IMR-90 (cell line): ENCODE results near the gene AUTS2. TPM values are rescaled to one million over a fixed set of nuclear protein-coding genes. Genes with fewer than 3 reads are reported as not detected.

Experiments
- ATAC-seq: fragments of 200-7000 bp; cut with Tn5 transposase; 2 replicates; pipeline ENCODE4 v1.9.1; 2020; ENCODE audit warnings: low read depth, mild to moderate bottlenecking, moderate library complexity
- BruUV-seq: library from RNA; stranded (reverse); fragments of 400-500 nt; replicated peaks from 2 replicates; lab custom pipeline; 2021; lab: Mats Ljungman, UMichigan
- CTCF ChIA-PET: fragments of 300-600 bp; formaldehyde crosslinking; extraction: SDS; loops from one replicate; lab custom pipeline; 2021; ENCODE audit warnings: antibody characterized with exemption; lab: Yijun Ruan, JAX
- POLR2A ChIA-PET: fragments of 300-600 bp; sonication (Branson Sonifier 250); formaldehyde crosslinking; loops from one replicate; lab custom pipeline; 2022; ENCODE audit warnings: antibody characterized with exemption; ENCODE audit not compliant: unreplicated experiment; lab: Charles Lee
- DNase-seq: peaks from one replicate; pipeline ENCODE4 v3.0.0; 2013
- H2AFZ ChIP-seq: replicated peaks from 2 replicates; pipeline ENCODE3; 2013; ENCODE audit warnings: low read length, mild to moderate bottlenecking; ENCODE audit not compliant: poor library complexity
- H2AK5ac ChIP-seq: 2 replicates; pipeline ENCODE4 v1.6.1; 2013; ENCODE audit warnings: low read depth, low read length, inconsistent platforms
- H2AK9ac ChIP-seq: replicated peaks from 2 replicates; pipeline ENCODE3; 2013; ENCODE audit warnings: mild to moderate bottlenecking, low read depth, low read length, moderate library complexity; ENCODE audit not compliant: poor library complexity
- H2BK120ac ChIP-seq: 2 replicates; pipeline ENCODE4 v1.6.1; 2013; ENCODE audit warnings: low read depth, low read length, inconsistent platforms
- H2BK15ac ChIP-seq: 3 replicates; pipeline ENCODE4 v1.6.1; 2013; ENCODE audit warnings: low read depth, low read length, inconsistent platforms
- H2BK20ac ChIP-seq: 2 replicates; pipeline ENCODE4 v1.6.1; 2013; ENCODE audit warnings: low read depth, mild to moderate bottlenecking, inconsistent platforms, low read length, moderate library complexity
- H2BK5ac ChIP-seq: 2 replicates; pipeline ENCODE4 v1.6.1; 2013; ENCODE audit warnings: mild to moderate bottlenecking, low read depth, low read length, inconsistent platforms; ENCODE audit not compliant: poor library complexity, severe bottlenecking
- H3K14ac ChIP-seq: replicated peaks from 2 replicates; pipeline ENCODE4 v1.6.1; 2013; ENCODE audit warnings: low read depth, low read length, inconsistent platforms
- H3K18ac ChIP-seq: 2 replicates; pipeline ENCODE4 v1.6.1; 2013; ENCODE audit warnings: low read depth, low read length, control low read depth
- H3K23ac ChIP-seq: 2 replicates; pipeline ENCODE4 v1.6.1; 2013; ENCODE audit warnings: low read depth, low read length, inconsistent platforms
- H3K27ac ChIP-seq: 2 replicates; pipeline ENCODE4 v1.5.1; 2013; ENCODE audit warnings: mild to moderate bottlenecking, control low read depth, low read length; ENCODE audit not compliant: insufficient read depth
- H3K27me3 ChIP-seq: 2 replicates; pipeline ENCODE4 v1.6.1; 2013; ENCODE audit warnings: low read length; ENCODE audit not compliant: control insufficient read depth, insufficient read depth
- H3K36me3 ChIP-seq: 2 replicates; pipeline ENCODE4 v1.6.1; 2013; ENCODE audit warnings: low read length, mixed read lengths; ENCODE audit not compliant: control insufficient read depth, insufficient read depth
- H3K4ac ChIP-seq: 2 replicates; pipeline ENCODE4 v1.6.1; 2013; ENCODE audit warnings: low read depth, low read length, inconsistent platforms
- H3K4me1 ChIP-seq: 2 replicates; pipeline ENCODE4 v1.6.1; 2013; ENCODE audit warnings: low read length, mixed read lengths; ENCODE audit not compliant: control insufficient read depth, insufficient read depth
- H3K4me2 ChIP-seq: 2 replicates; pipeline ENCODE4 v1.6.1; 2013; ENCODE audit warnings: low read depth, mild to moderate bottlenecking, control low read depth, low read length, moderate library complexity
- H3K4me3 ChIP-seq: 2 replicates; pipeline ENCODE4 v1.5.1; 2013; ENCODE audit warnings: low read depth, mild to moderate bottlenecking, control low read depth, low read length, moderate library complexity; ENCODE audit not compliant: insufficient read depth
- H3K56ac ChIP-seq: 2 replicates; pipeline ENCODE4 v1.6.1; 2013; ENCODE audit warnings: low read length, inconsistent platforms; ENCODE audit not compliant: insufficient read depth; ENCODE audit errors: extremely low read depth
- H3K79me1 ChIP-seq, 2 experiments: 2 replicates each; pipeline ENCODE4 v1.6.1; 2013; ENCODE audit warnings: low read length in 2 of 2, inconsistent platforms in 1 of 2, low read depth in 1 of 2
- H3K9ac ChIP-seq: 2 replicates; pipeline ENCODE4 v1.6.1; 2013; ENCODE audit warnings: low read depth, low read length, control low read depth
- H3K9me1 ChIP-seq: 2 replicates; pipeline ENCODE4 v1.6.1; 2013; ENCODE audit warnings: low read length, inconsistent platforms; ENCODE audit not compliant: insufficient read depth
- H3K9me3 ChIP-seq: 2 replicates; pipeline ENCODE4 v1.6.1; 2013; ENCODE audit warnings: low read length; ENCODE audit not compliant: control insufficient read depth, insufficient read depth
- H4K20me1 ChIP-seq: 2 replicates; pipeline ENCODE4 v1.6.1; 2013; ENCODE audit warnings: low read length, inconsistent platforms; ENCODE audit not compliant: insufficient read depth
- H4K5ac ChIP-seq: 2 replicates; pipeline ENCODE4 v1.6.1; 2013; ENCODE audit warnings: mild to moderate bottlenecking, low read depth, low read length, control low read depth
- H4K8ac ChIP-seq, 2 experiments: 2 replicates each; pipeline ENCODE4 v1.6.1; 2013; ENCODE audit warnings: low read depth in 2 of 2, low read length in 2 of 2, control low read depth in 1 of 2, inconsistent platforms in 1 of 2
- H4K91ac ChIP-seq: 2 replicates; pipeline ENCODE4 v1.6.1; 2013; ENCODE audit warnings: low read depth, low read length, inconsistent platforms; ENCODE audit not compliant: insufficient read depth
- BHLHE40 ChIP-seq: fragments of 150-350 bp; IDR thresholded peaks from 2 replicates; pipeline ENCODE4 v1.6.1; 2016; ENCODE audit warnings: mild to moderate bottlenecking, low read depth, low read length
- POLR2A ChIP-seq: IDR thresholded peaks from 2 replicates; pipeline ENCODE4 v1.6.1; 2012; ENCODE audit warnings: mild to moderate bottlenecking, low read depth, low read length
- RCOR1 ChIP-seq: IDR thresholded peaks from 2 replicates; pipeline ENCODE4 v1.6.1; 2012; ENCODE audit warnings: mild to moderate bottlenecking, low read length, improper control_type of control experiment; ENCODE audit not compliant: insufficient replicate concordance
- RFX5 ChIP-seq: IDR thresholded peaks from 2 replicates; pipeline ENCODE4 v1.8.0; 2012; ENCODE audit warnings: low read depth, mild to moderate bottlenecking, low read length, moderate library complexity
- WGBS, 2 experiments: methylation state at CpG; one replicate each; pipeline versions ENCODE4 v1.1.5 to v1.1.7; 2013; ENCODE audit warnings: missing lambda C conversion rate in 2 of 2; ENCODE audit not compliant: insufficient read length in 1 of 2; ENCODE audit errors: extremely low coverage in 2 of 2; 5-methylcytosine and 5-hydroxymethylcytosine counted together
- dilution Hi-C: fragments of 300-500 bp; cut with HindIII; formaldehyde crosslinking; loops from one replicate; pipeline ENCODE4 v1.14.3; 2018; ENCODE audit warnings: low sequenced_read_pairs; ENCODE audit not compliant: unreplicated experiment
- in situ Hi-C: fragments of 300-500 bp; cut with MboI; formaldehyde crosslinking; loops from 3 replicates; pipeline ENCODE4 v1.14.3; 2019; ENCODE audit warnings: low sequenced_read_pairs, inconsistent platforms, mixed read lengths
- intact Hi-C: fragments of 100-400 bp; cut with micrococcal nuclease; formaldehyde crosslinking; loops from 2 replicates; pipeline ENCODE4 v1.10.0; 2022
- polyA plus RNA-seq, 3 experiments: library from polyadenylated mRNA; depleted of rRNA; stranded (reverse); fragments of >200 nt; gene quantifications; 2 replicates each; pipeline ENCODE4 v1.2.3, GENCODE V29; 2012; ENCODE audit warnings: low replicate concordance in 1 of 3
- total RNA-seq: library from RNA; depleted of rRNA; stranded (reverse); fragments of >200 nt; gene quantifications from 2 replicates; pipeline ENCODE4 v1.2.3, GENCODE V29; 2012

The AUTS2 gene
- total and polyA plus RNA-seq, 2 of the 4 experiments (the other 2 are of a cell fraction): 0.90 to 3.0 TPM

DNA sequence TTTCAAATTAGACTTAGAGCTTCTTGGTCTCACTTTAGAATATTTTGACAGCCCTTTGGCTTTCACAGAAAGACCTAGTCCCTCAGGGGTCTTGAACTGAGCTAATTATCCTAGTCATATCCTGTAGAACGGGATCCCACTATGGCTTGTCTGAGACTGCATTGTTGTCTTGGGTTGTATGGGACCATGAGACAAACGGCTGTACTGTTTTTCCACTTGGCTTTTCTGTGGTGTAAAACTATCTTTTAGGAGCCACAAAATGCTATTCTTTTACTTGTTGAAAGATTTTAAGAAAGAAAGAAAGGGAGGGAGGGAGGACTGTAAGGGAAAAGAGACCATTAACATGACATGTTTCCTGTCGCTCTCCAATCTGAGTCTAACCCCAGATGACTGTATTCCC is 432.5 kb downstream of the AUTS2 start:
- H4K5ac ChIP-seq: no peak overlapping the region
- H4K20me1 ChIP-seq: no peaks in the 10 kb centered on the region
- WGBS, 2 experiments: no CpG with 5 or more reads among the region's 3 CpGs
- no peak overlapping the region for H2BK120ac ChIP-seq
- H2AK9ac ChIP-seq: no peak overlapping the region
- no peaks in the 10 kb centered on the region for H3K4me1 ChIP-seq
- no peak overlapping the region for H4K8ac ChIP-seq
- intact Hi-C loops: no loop called here
- CTCF ChIA-PET: no interaction called here
- H2AK5ac ChIP-seq: no peak overlapping the region
- no peak overlapping the region for H3K4me3 ChIP-seq
- H4K91ac ChIP-seq: no peak overlapping the region
- no peak overlapping the region for H2AFZ ChIP-seq
- H3K27me3 ChIP-seq: no peaks in the 10 kb centered on the region
- no peak overlapping the region for H3K14ac ChIP-seq
- H3K4ac ChIP-seq: no peak overlapping the region
- H3K27ac ChIP-seq: no peak overlapping the region
- no peaks in the 10 kb centered on the region for H3K9me3 ChIP-seq
- H2BK15ac ChIP-seq: no peak overlapping the region
- H3K56ac ChIP-seq: no peak overlapping the region
- ATAC-seq (no peak), DNase-seq (no peak)
- dilution Hi-C loops: no loop called here
- no peak overlapping the region for H3K23ac ChIP-seq
- POLR2A ChIA-PET: no interaction called here
- H3K18ac ChIP-seq: no peak overlapping the region
- no peak overlapping the region for H3K9ac ChIP-seq
- TF ChIP-seq BHLHE40: no peak
- no peak for TF ChIP-seq RCOR1
- no peak for TF ChIP-seq RFX5
- no peak for TF ChIP-seq POLR2A
- no TSS peak for BruUV-seq
- no peaks in the 10 kb centered on the region for H3K36me3 ChIP-seq
- H2BK20ac ChIP-seq: no peak overlapping the region
- in situ Hi-C loops: no loop called here
- H3K79me1 ChIP-seq: no peaks in the 10 kb centered on the region
- H3K4me2 ChIP-seq: no peak overlapping the region
- H3K9me1 ChIP-seq: no peaks in the 10 kb centered on the region
- no peak overlapping the region for H2BK5ac ChIP-seq
